Measurements from ENCODE around the gene DIP2C.

DIP2C gene

GRCh38 chr10:489330-489729 lies 200.1 kb downstream of the DIP2C start:
- in situ Hi-C loops (cut with MboI; ENCODE audit: low pct_unique_long_range_greater_than_20kb, low sequenced_read_pairs, unreplicated experiment): no loop called here
- DNase-seq (ENCODE audit: low spot score): no peak
- TF ChIP-seq CTCF (IDR thresholded peaks at IDR 0.05; ENCODE audit: extremely low read depth, insufficient read depth, missing control alignments): no peak

- no peak for TF ChIP-seq CTCF (IDR thresholded peaks at IDR 0.05; ENCODE audit: extremely low read depth, insufficient read depth, missing control alignments)
- DNase-seq (ENCODE audit: low spot score): no peak
These were observed 200.6 kb downstream of the DIP2C start for GRCh38 chr10:488933-489215.

GRCh38 chr10:488081-488932 lies 201.2 kb downstream of the DIP2C start:
- no peak for DNase-seq (ENCODE audit: low spot score)
- TF ChIP-seq CTCF (IDR thresholded peaks at IDR 0.05; ENCODE audit: extremely low read depth, insufficient read depth, missing control alignments): no peak
- in situ Hi-C loops (cut with MboI; ENCODE audit: low pct_unique_long_range_greater_than_20kb, low sequenced_read_pairs, unreplicated experiment): no loop called here

More at GRCh38 chr10:488933-489215, 200.6 kb downstream of the DIP2C start:
- in situ Hi-C loops (cut with MboI; ENCODE audit: low pct_unique_long_range_greater_than_20kb, low sequenced_read_pairs, unreplicated experiment): no loop called here

- DNase-seq (ENCODE audit: low spot score): no peak
These were observed 202.7 kb downstream of the DIP2C start for GRCh38 chr10:486666-487322.

GRCh38 chr10:486206-486605 lies 203.3 kb downstream of the DIP2C start:
- no peak for DNase-seq (ENCODE audit: low spot score)
- TF ChIP-seq CTCF (IDR thresholded peaks at IDR 0.05; ENCODE audit: extremely low read depth, insufficient read depth, missing control alignments): no peak
- in situ Hi-C loops (cut with MboI; ENCODE audit: low pct_unique_long_range_greater_than_20kb, low sequenced_read_pairs, unreplicated experiment): no loop called here

More at GRCh38 chr10:486666-487322, 202.7 kb downstream of the DIP2C start:
- TF ChIP-seq CTCF (IDR thresholded peaks at IDR 0.05; ENCODE audit: extremely low read depth, insufficient read depth, missing control alignments): no peak
- in situ Hi-C loops (cut with MboI; ENCODE audit: low pct_unique_long_range_greater_than_20kb, low sequenced_read_pairs, unreplicated experiment): no loop called here

GRCh38 chr10:485776-486175 lies 203.7 kb downstream of the DIP2C start:
- TF ChIP-seq CTCF (IDR thresholded peaks at IDR 0.05; ENCODE audit: extremely low read depth, insufficient read depth, missing control alignments): no peak

More at GRCh38 chr10:485776-486175, 203.7 kb downstream of the DIP2C start:
- no peak for DNase-seq (ENCODE audit: low spot score)
- in situ Hi-C loops (cut with MboI; ENCODE audit: low pct_unique_long_range_greater_than_20kb, low sequenced_read_pairs, unreplicated experiment): no loop called here
